Upper lobe of left lung (tissue), 4 donors: ENCODE measurements around the gene PGK1.
"Not testable (repeated sequence)": the region's sequence is repeated elsewhere in the genome, so short reads cannot be mapped to it uniquely, and the experiment has no call there.

ENCODE experiments used
- POLR2A ChIP-seq, 4 donors: fragments of 450-650 bp; IDR thresholded peaks; one replicate each; pipeline ENCODE4 v1.5.1; 2016 to 2017; ENCODE audit warnings: antibody characterized with exemption in 4 of 4, mild to moderate bottlenecking in 2 of 4
- POLR2AphosphoS5 ChIP-seq, 2 donors: sonication (generic); formaldehyde crosslinking; IDR thresholded peaks; one replicate each; pipeline ENCODE4 v1.5.1; 2017; ENCODE audit warnings: antibody characterized with exemption in 2 of 2

DNA sequence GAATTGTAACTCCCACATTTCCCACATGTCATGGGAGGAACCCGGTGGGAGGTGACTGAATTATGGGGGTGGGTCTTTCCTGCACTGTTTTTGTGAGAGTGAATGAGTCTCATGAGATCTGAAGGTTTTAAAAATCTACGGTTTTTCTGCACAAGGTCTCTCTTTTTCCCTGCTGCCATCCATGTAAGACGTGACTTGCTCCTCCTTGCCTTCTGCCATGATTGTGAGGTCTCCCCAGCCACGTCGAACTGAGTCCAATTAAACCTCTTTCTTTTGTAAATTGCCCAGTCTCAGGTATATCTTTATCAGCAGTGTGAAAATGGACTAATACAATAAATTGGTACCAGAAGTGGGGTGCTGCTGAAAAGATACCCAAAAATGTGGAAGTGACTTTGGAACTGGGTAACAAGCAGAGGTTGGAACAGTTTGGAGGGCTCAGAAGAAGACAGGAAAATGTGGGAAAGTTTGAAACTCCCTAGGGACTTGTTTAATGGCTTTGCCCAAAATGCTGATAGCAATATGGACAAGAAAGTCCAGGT is 43.0 kb downstream of the PGK1 start:
- TF ChIP-seq POLR2A, POLR2AphosphoS5 (IDR thresholded peaks at IDR 0.05): not testable (repeated sequence)
